Activated naive CD8-positive, alpha-beta T cell treated with anti-CD3 and anti-CD28 coated beads for 36 hours (primary cell): ENCODE measurements around the gene RNF32. TPM values are rescaled to one million over a fixed set of nuclear protein-coding genes. Genes with fewer than 3 reads are reported as not detected.

Source experiments
- DNase-seq: peaks from one replicate; pipeline ENCODE4 v3.0.0; 2021
- H3K27ac Mint-ChIP-seq: one replicate; pipeline ENCODE4 v1.8.0; 2022; ENCODE audit warnings: mild to moderate bottlenecking, moderate library complexity, mixed read lengths
- H3K27me3 Mint-ChIP-seq: one replicate; pipeline ENCODE4 v1.8.0; 2022; ENCODE audit warnings: mild to moderate bottlenecking, mixed read lengths
- H3K36me3 Mint-ChIP-seq: one replicate; pipeline ENCODE4 v1.8.0; 2021; ENCODE audit warnings: mild to moderate bottlenecking, mixed read lengths
- H3K4me1 Mint-ChIP-seq: one replicate; pipeline ENCODE4 v1.8.0; 2021; ENCODE audit warnings: mixed read lengths
- H3K4me3 Mint-ChIP-seq: one replicate; pipeline ENCODE4 v1.8.0; 2022; ENCODE audit warnings: mild to moderate bottlenecking, moderate library complexity, mixed read lengths
- H3K9me3 Mint-ChIP-seq: one replicate; pipeline ENCODE4 v1.8.0; 2022; ENCODE audit warnings: mixed read lengths
- total RNA-seq, 2 experiments: library from RNA; stranded (reverse); gene quantifications; one replicate each; pipeline ENCODE4 v1.2.3, GENCODE V29; 2021

Gene RNF32
- total RNA-seq = under 1 TPM; 0.62 to 0.66 TPM

DNA sequence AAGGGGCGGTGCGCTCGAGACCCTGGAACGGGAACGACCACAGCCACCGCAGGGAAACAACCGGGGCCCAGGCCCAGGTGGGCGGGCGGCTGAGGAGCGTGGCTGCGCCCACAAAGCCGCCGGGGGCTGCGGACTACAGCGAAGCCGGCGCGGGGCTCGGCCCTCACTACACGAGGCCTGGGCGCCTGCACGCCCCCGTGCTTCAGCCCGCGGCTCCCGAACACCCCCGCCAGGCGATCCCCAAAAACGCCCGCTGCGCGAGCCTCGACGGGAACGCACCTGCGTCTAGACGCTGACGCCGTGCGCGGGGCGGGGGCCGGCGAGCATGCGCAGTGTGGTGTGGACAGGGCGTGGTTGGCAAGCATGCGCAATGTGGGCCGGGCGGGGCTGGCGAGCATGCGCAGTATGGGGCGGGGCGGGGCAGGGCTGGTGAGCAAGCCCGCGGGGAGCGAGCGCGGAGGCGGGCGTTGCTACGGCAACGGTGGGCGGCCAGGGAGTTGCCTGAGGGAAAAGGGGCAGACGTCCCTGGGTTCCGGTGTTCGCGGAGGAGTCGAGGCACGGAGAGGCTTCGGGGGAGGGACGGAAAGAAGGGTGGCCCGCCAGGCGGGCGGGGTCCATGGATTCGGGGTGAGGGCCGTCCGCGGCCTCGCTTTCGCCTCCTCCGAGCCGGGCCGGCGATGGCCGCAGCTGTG is at the start of gene RNF32:
Gene RNF32, plus strand, starts transcription at position 518 of the 692 bp plus-strand sequence. CDS start 3,104 bp downstream, outside the sequence.
- peaks cover 9% of the 10 kb centered on the region for H3K36me3 Mint-ChIP-seq
- peaks cover 49% of the 10 kb centered on the region for H3K27me3 Mint-ChIP-seq
- peak within 1 kb of the TSS; percentile 86 for H3K27ac Mint-ChIP-seq
- peak; percentile 96 for DNase-seq
- peaks cover 8% of the 10 kb centered on the region for H3K4me1 Mint-ChIP-seq
- peaks cover 7% of the 10 kb centered on the region for H3K9me3 Mint-ChIP-seq
- H3K4me3 Mint-ChIP-seq = peak within 1 kb of the TSS; percentile 87

DNA sequence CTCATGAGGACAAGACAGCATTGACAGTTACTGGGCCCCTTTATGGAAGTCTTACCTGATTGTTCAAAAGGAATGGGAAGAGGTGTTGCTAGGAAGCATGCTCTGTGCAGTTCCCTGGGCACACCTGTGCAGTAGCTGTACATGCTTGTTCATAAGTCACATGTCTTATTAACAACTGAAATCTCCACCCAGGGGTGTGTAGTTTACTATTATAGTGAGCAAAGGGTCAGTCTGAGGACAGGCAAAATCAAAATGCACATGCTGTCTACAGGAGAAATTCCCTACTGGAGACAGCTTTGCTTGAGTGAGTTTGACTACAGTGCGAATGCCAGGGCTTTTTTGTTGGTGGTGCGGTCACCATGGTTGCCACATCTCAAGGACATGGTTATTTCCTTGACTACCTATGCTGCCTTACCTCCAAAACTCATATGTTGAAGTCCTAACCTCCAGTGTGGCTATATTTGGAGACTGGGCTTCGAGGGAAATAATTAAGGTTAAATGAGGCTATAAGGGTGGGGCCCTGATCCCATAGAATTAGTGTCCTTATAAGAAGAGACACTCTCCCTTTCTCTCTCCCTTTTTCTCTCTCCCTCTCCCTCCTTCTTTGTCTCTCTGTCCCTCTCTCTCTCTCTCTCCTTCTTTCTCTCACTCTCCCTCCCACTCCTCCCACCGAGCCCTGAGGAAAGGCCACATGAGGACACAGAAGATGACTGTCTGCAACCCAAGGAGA is 48.3 kb upstream of the RNF32 start:
- H3K9me3 Mint-ChIP-seq = peaks cover 3% of the 10 kb centered on the region
- H3K4me1 Mint-ChIP-seq = no peaks in the 10 kb centered on the region
- peaks cover 9% of the 10 kb centered on the region for H3K27me3 Mint-ChIP-seq
- no peak for DNase-seq
- H3K27ac Mint-ChIP-seq = no peak overlapping the region
- H3K36me3 Mint-ChIP-seq = peaks cover 3% of the 10 kb centered on the region
- no peak overlapping the region for H3K4me3 Mint-ChIP-seq

DNA sequence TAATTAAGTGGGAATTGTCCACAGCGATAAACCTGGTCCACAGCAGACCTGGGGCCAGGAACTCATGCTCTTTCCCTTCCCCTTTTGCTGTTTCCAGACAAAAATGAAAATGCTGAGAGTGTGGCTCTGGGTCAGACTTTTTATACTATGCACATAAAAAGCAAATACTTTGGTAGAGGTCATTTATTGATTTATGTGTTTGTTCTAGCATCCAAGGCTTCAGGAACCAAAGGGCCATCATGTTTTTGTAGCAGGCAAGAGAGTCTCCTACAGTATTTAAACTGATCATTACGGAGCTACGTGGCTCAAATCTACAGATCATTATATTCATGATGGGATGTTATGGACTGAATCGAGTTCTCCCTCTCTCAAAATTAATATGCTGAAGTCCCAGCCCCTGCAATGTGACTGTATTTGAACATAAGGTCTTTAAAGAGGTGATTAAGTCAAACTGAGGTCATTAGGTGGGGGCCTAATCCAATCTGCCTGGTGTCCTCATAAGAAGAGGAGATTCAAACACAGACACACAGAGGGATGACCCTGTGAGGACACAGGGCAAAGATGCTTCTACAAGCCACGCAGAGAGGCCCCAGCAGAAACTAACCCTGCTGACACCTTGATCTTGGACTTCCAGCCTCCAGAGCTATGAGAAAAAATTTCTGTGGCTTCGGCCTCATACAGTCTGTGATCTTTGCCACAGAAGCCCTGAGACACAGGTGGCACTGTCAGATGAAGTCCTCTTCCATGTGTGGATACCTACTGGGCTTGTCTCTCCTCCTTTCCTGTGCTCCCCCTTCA is 46.1 kb upstream of the RNF32 start:
- DNase-seq = no peak
- Mint-ChIP-seq H3K4me3 (no peak overlapping the region), H3K27me3 (peaks cover 9% of the 10 kb centered on the region), H3K4me1 (no peaks in the 10 kb centered on the region), H3K9me3 (peaks cover 3% of the 10 kb centered on the region), H3K27ac (no peak overlapping the region), H3K36me3 (peaks cover 3% of the 10 kb centered on the region)

DNA sequence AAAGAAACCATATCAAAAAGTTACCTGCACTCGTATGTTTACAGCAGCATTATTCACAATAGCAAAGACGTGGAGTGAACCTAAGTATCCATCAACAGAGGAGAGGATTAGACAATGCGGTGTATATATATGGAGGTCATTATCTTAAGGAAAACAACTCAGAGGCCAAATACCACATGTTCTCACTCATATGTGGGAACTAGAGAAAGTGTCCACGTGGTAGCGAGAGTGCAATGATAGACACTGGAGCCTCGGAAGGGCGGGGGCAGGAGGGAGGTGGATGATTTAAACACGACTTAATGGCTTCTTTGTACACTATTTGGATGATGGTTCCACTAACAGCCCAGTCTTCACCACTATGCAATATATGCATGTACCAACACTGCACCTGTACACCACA is 40.1 kb upstream of the RNF32 start:
- DNase-seq = no peak
- no peaks in the 10 kb centered on the region for H3K9me3 Mint-ChIP-seq
- H3K4me3 Mint-ChIP-seq = no peak overlapping the region
- H3K36me3 Mint-ChIP-seq = no peaks in the 10 kb centered on the region
- no peaks in the 10 kb centered on the region for H3K4me1 Mint-ChIP-seq
- no peak overlapping the region for H3K27ac Mint-ChIP-seq
- H3K27me3 Mint-ChIP-seq = peaks cover 16% of the 10 kb centered on the region

DNA sequence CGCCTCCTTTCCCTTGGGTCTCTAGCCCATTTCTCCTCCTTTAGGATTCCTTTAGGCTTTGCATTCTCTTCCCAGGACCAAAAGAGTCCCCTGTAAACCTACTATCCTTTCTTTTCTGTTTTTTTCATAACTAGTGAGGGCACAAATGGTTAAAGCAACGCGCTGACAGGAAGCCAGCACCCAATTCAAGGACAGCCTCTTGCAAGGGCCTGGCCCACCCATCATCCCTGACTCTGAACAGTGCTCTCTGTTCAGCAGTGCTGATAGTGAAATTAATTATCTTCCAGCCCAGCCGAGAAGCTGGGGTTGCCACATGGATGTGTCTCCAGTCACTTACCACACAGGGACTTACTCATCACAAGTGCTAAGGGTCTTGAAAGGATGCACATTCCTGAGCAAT is 38.3 kb upstream of the RNF32 start:
- no peak for DNase-seq
- Mint-ChIP-seq H3K27me3 (peaks cover 25% of the 10 kb centered on the region), H3K36me3 (no peaks in the 10 kb centered on the region), H3K9me3 (no peaks in the 10 kb centered on the region), H3K4me3 (no peak overlapping the region), H3K27ac (no peak overlapping the region), H3K4me1 (no peaks in the 10 kb centered on the region)

DNA sequence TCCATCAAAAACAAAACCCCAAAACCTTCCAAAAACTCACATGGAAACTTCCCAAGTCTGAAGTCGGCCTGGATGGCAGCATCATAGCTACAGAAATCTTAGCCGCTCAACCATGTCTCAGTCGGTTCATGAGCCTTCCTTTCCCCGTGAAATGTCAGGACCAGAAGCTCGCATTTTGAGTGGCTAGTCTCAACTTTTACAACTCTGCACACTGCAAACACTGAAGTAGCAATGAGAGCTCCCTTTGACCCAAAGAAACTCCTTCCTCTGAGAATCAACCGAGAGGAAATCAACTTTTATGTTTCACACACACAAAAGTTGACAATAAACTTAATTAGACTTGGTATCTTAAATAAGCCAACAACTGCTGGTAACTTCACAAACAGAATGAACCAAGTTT is 37.6 kb upstream of the RNF32 start:
- H3K9me3 Mint-ChIP-seq = no peaks in the 10 kb centered on the region
- H3K4me1 Mint-ChIP-seq = no peaks in the 10 kb centered on the region
- no peaks in the 10 kb centered on the region for H3K36me3 Mint-ChIP-seq
- no peak overlapping the region for H3K4me3 Mint-ChIP-seq
- no peak overlapping the region for H3K27ac Mint-ChIP-seq
- peaks cover 26% of the 10 kb centered on the region for H3K27me3 Mint-ChIP-seq
- no peak for DNase-seq

DNA sequence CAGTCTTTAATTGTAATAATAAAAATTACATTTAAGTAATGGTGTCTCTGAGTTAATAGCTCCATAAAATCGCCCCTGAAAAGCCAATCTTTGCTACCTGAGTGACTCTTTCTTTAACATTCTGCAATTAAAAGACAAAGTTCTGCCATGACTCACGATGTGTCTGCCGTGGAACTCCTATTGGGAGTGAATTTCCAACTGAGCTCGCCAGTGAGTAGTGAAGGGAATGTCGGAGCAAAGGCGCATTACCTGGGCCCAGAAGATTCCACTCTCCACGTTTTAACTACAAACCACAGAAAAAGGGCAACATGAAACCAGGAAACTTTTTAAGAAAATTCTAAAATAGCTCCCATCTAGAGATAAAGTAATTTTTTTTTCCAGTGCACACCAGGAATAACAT is 36.9 kb upstream of the RNF32 start:
- H3K4me1 Mint-ChIP-seq = peaks cover 4% of the 10 kb centered on the region

DNA sequence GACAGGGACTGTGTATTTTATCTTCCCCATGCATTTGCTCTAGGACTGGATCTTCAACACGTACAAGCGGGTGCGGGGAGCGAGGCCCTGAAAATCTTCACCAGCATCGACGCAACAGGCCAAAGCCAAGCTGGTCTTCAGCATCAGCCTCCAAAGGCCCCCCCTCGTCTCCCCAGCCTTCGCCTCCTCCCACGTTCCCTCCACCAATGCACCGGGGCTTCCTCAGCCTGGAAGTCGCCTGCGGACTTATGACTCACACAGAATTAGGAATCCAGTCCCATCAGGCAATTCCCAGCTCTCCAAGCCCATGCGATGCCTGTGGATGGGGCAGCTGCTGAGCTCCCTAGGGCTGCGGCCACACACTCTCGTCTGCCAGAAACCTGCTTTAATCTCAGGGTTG is 36.3 kb upstream of the RNF32 start:
- no peaks in the 10 kb centered on the region for H3K36me3 Mint-ChIP-seq
- no peak overlapping the region for H3K4me3 Mint-ChIP-seq
- no peak overlapping the region for H3K27ac Mint-ChIP-seq
- H3K9me3 Mint-ChIP-seq = no peaks in the 10 kb centered on the region
- peaks cover 38% of the 10 kb centered on the region for H3K27me3 Mint-ChIP-seq
- DNase-seq = no peak
- peaks cover 7% of the 10 kb centered on the region for H3K4me1 Mint-ChIP-seq

More for the DNA sequence above, 36.9 kb upstream of the RNF32 start:
- peaks cover 33% of the 10 kb centered on the region for H3K27me3 Mint-ChIP-seq
- H3K27ac Mint-ChIP-seq = no peak overlapping the region
- no peaks in the 10 kb centered on the region for H3K36me3 Mint-ChIP-seq
- H3K9me3 Mint-ChIP-seq = no peaks in the 10 kb centered on the region
- DNase-seq = no peak
- no peak overlapping the region for H3K4me3 Mint-ChIP-seq

DNA sequence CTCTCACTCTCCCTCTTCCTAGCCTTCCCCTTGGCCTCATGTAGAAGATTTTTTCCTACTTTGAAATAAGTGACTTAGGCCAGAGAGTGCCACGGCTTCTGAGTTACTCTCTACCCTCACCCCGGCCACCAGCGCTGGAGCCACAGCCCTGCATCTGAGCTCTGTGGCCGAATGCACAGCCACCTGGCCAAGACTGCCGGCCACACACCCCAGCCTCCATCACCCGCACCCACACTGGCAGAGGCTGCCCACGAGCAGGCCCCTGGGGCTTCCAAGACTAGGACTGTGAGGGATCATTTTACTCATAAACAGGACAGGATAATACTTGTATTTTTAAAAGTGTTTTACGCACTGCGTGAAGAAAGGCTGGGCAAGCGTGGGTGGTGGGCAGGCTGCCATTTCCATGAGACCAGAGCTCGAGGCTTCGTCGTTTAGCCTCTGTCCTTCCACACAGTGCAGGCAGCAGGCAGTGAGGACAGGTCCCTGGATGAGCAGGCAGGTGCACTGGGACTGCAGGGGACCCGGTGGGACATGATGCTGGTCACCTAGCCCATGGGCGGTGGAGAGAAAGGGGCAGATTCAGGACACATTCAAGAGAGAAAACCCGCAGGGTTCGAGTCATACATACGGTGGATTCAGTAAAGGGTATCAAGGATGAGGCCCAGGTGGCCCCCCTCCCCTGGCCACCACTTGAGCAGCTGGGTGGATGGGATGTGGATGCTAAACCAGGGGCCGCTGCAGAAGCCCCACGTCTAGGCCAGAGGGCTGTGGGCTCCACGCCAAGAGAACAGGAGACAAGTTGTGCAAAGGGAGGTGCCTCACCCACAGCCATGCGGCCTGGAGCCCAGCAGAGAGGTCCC is 35.5 kb upstream of the RNF32 start:
- Mint-ChIP-seq H3K27ac (no peak overlapping the region), H3K27me3 (peaks cover 45% of the 10 kb centered on the region), H3K36me3 (no peaks in the 10 kb centered on the region)

DNA sequence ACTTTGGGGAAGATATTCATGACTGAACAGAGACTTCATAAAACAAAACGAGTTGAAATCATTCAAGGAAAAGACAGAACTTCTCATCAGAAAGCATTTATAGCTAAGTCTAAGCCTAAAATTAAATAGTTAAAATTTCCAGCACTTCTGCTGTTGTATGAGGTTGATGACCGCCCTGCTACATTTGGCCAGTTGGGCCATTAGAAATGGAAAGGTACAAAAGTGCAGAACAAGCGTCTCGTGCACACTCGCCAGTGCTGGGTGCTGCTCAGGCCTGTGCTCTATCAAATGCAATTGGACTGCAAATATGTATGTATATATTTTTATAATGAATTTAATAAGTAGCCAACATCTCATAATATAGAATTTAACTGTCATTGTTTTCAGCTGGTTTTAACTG is 34.4 kb upstream of the RNF32 start:
- no peak for DNase-seq
- Mint-ChIP-seq H3K27me3 (peaks cover 56% of the 10 kb centered on the region), H3K4me1 (peaks cover 7% of the 10 kb centered on the region), H3K36me3 (no peaks in the 10 kb centered on the region), H3K9me3 (no peaks in the 10 kb centered on the region), H3K27ac (no peak overlapping the region), H3K4me3 (no peak overlapping the region)

More for the DNA sequence above, 35.5 kb upstream of the RNF32 start:
- Mint-ChIP-seq H3K4me3 (no peak overlapping the region), H3K4me1 (peaks cover 7% of the 10 kb centered on the region), H3K9me3 (no peaks in the 10 kb centered on the region)
- no peak for DNase-seq

DNA sequence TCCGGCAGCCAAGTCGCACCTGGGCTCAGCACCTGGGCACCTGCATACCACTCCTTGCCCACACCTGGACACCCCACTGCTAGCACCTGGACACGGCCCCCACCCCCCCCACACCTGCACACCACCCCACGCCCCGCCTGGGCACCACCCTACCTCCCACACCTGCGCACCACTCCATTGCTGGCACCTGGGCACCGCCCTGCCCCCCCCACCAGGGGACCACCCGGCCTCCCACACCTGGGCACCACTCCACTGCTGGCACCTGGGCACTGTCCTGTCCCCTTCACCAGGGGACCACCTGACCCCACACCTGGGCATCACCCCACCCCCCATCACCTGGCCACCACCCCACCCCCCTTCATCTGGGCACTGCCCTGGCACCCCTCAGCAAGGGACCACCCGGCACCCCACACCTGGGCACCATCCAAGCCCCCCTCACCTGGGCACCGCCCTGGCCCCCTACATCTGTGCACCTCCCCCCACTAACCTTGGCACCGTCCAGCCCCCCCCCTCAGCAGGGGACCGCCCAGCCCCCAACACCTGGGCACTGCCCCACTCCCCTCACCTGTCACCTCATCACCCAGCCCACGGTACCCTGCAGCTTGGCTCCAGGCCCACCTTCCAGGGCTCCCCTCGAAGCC is 33.8 kb upstream of the RNF32 start:
- H3K36me3 Mint-ChIP-seq = no peaks in the 10 kb centered on the region
- peaks cover 7% of the 10 kb centered on the region for H3K4me1 Mint-ChIP-seq
- no peak overlapping the region for H3K27ac Mint-ChIP-seq
- peaks cover 57% of the 10 kb centered on the region for H3K27me3 Mint-ChIP-seq
- DNase-seq = no peak
- H3K4me3 Mint-ChIP-seq = peak overlapping the region; percentile 48
- H3K9me3 Mint-ChIP-seq = no peaks in the 10 kb centered on the region

DNA sequence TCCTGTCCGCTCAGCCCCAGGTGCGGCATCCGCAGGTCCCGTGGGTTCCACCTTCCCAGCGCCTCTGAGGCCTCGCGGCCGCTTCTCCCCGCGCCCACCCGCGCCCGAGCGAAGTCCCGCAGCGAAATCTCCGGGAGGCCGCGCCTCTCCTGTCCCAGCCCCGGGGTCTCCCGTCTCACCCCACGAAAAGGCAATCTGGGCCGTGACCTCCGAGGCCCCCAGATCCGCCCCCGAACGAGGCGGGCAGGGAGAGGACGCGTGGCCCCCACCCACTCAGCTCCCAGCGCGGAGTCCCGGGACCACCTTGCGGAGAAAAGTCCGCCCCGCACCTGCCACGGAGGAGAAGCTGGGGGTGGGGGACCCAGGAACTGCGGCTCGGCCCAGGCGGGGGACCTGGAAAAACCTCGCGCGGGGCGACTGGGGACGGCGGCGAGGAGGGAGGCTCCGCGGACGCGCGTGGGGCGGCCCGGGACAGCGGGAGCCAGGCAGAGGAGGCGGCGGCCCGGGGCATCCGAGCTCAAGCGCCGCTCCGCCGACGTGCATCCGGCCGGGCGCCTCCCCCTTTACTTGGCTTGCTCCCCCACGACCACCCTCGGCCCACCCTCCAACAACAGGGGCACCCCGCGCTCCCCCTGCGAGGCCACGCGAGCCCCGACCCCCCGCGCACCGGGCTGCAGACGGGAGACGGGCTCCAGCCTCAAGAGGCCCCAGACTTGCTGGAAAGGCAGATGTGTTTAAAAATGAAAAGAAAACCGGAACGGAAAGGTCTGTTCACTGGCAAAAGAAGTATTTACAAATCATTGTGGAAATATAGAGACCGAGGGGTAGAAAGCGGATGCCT is 33.0 kb upstream of the RNF32 start:
- no peak for DNase-seq
- peaks cover 14% of the 10 kb centered on the region for H3K4me1 Mint-ChIP-seq
- H3K27ac Mint-ChIP-seq = no peak overlapping the region
- peaks cover 57% of the 10 kb centered on the region for H3K27me3 Mint-ChIP-seq
- no peaks in the 10 kb centered on the region for H3K9me3 Mint-ChIP-seq
- no peaks in the 10 kb centered on the region for H3K36me3 Mint-ChIP-seq
- H3K4me3 Mint-ChIP-seq = peak overlapping the region; percentile 62

DNA sequence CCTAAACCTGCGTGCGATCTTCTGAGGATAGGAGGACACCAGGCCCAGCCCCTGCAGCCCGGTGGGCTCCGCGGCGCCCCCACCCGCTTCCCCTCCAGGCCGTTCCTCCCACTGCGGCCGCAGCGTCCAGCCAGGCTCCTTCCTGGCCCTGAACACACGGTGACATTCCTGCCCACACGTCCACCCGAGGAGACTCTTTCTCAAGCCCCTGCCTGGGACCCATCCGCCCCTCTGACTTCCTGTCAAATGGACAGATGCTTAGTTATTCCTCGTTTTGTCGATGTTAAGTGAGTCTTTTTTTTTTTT is 32.4 kb upstream of the RNF32 start:
- H3K27ac Mint-ChIP-seq = no peak overlapping the region
- H3K4me3 Mint-ChIP-seq = peak overlapping the region; percentile 62
- peaks cover 1% of the 10 kb centered on the region for H3K36me3 Mint-ChIP-seq
- no peak for DNase-seq
- H3K4me1 Mint-ChIP-seq = peaks cover 19% of the 10 kb centered on the region
- H3K27me3 Mint-ChIP-seq = peaks cover 60% of the 10 kb centered on the region
- no peaks in the 10 kb centered on the region for H3K9me3 Mint-ChIP-seq
